ENCODE data around the gene RAD21L1. TPM values are rescaled to one million over a fixed set of nuclear protein-coding genes. Genes with fewer than 3 reads are reported as not detected.
"Not testable (repeated sequence)": the region's sequence is repeated elsewhere in the genome, so short reads cannot be mapped to it uniquely, and the experiment has no call there.

RAD21L1 gene
- polyA plus RNA-seq, 2 of the 4 experiments (the other 2 are of a cell fraction): not detected

DNA sequence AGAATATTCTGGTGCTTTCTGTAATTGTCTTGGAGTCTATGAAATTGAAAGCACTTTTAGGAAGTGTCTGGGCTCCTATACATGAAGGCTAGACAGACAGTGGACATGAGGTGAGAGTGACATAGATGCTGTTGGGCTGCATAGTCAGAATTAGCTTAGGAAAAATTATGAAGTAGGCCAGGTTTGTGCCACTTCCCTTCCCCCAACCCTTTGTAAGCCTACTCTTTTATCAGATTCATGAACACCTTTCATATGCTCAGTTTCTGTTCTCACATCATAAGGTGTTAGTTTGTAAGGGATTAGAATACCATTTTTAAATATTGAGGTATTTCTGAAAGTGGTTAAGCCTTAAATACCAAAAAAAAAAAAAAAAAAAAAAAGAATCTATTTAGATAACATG lies 21.8 kb downstream of the RAD21L1 start:
- POLR2A ChIA-PET: no interaction called here
- no peak for DNase-seq (ENCODE audit: low read depth in 1 of 2, low spot score in 1 of 2)
- no peak overlapping the region for H3K27ac ChIP-seq
- TF ChIP-seq, protein P1, sequence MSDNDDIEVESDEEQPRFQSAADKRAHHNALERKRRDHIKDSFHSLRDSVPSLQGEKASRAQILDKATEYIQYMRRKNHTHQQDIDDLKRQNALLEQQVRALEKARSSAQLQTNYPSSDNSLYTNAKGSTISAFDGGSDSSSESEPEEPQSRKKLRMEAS (IDR thresholded peaks at IDR 0.05): no peak
- no peak for TF ChIP-seq CBX2 (IDR thresholded peaks at IDR 0.05; ENCODE audit: borderline replicate concordance, low read depth)
- no peak for TF ChIP-seq PBX3 (IDR thresholded peaks at IDR 0.05)
- no peak for TF ChIP-seq FOSB (CRISPR knock-in tag; IDR thresholded peaks at IDR 0.05)
- TF ChIP-seq NFE2L2 (conservative IDR thresholded peaks at IDR 0.05; ENCODE audit: low read length): no peak
- TF ChIP-seq, protein P2, sequence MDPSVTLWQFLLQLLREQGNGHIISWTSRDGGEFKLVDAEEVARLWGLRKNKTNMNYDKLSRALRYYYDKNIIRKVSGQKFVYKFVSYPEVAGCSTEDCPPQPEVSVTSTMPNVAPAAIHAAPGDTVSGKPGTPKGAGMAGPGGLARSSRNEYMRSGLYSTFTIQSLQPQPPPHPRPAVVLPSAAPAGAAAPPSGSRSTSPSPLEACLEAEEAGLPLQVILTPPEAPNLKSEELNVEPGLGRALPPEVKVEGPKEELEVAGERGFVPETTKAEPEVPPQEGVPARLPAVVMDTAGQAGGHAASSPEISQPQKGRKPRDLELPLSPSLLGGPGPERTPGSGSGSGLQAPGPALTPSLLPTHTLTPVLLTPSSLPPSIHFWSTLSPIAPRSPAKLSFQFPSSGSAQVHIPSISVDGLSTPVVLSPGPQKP (IDR thresholded peaks at IDR 0.05; ENCODE audit: low read depth, low read length): no peak
- TF ChIP-seq MYC (IDR thresholded peaks at IDR 0.05; ENCODE audit: borderline replicate concordance, low read length): no peak
- no peak for TF ChIP-seq FOSL2 (IDR thresholded peaks at IDR 0.05)
- TF ChIP-seq FOSL2 (CRISPR knock-in tag; IDR thresholded peaks at IDR 0.05): no peak
- TF ChIP-seq ESRRA (IDR thresholded peaks at IDR 0.05; ENCODE audit: borderline replicate concordance, low read length): no peak
- no peak for TF ChIP-seq CHD4 (IDR thresholded peaks at IDR 0.05; ENCODE audit: borderline replicate concordance)
- TF ChIP-seq RAD21 (conservative IDR thresholded peaks at IDR 0.05 in 1 of 2, IDR thresholded peaks at IDR 0.05 in 1 of 2): no peak
- no peak for TF ChIP-seq POLR2AphosphoS2 (conservative IDR thresholded peaks at IDR 0.05; ENCODE audit: low read length)
- no peak for TF ChIP-seq ZC3H11A (IDR thresholded peaks at IDR 0.05)
- TF ChIP-seq HOXB5 (CRISPR knock-in tag; IDR thresholded peaks at IDR 0.05): no peak
- no peak for TF ChIP-seq HES2 (IDR thresholded peaks at IDR 0.05)
- H3K4me3 ChIP-seq: no peak overlapping the region
- H3K4me1 ChIP-seq: peaks cover 1% of the 10 kb centered on the region; the same call in 1 of the 3 replicates
- no peak for ATAC-seq
- no peak for FAIRE-seq
- H3K4me2 ChIP-seq: no peak overlapping the region
- no peaks in the 10 kb centered on the region for H3K9me3 ChIP-seq
- CTCF ChIA-PET: interaction anchor here (0.5 to 1.0 kb wide), 3 partner anchors 36 to 290 kb away, joined by 3 to 4 read pairs (median 4); no protein-coding TSS in a partner anchor

DNA sequence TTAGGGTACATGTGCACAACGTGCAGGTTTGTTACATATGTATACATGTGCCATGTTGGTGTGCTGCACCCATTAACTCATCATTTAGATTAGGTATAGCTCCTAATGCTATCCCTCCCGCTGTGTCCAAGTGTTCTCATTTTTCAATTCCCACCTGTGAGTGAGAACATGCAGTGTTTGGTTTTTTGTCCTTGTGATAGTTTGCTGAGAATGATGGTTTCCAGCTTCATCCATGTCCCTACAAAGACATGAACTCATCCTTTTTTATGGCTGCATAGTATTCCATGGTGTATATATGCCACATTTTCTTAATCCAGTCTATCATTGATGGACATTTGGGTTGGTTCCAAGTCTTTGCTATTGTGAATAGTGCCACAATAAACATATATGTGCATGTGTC lies 24.4 kb downstream of the RAD21L1 start:
- H3K4me2 ChIP-seq; DNase-seq (ENCODE audit: low read depth in 1 of 2, low spot score in 1 of 2); H3K9me3 ChIP-seq; H3K27ac ChIP-seq; H3K4me1 ChIP-seq; ATAC-seq; H3K4me3 ChIP-seq; POLR2A ChIA-PET; FAIRE-seq: not testable (repeated sequence)
- 35% methylated on average over 2 of the region's 2 CpGs for WGBS (ENCODE audit: missing lambda C conversion rate)
- CTCF ChIA-PET: interaction anchor here (1.6 to 2.8 kb wide), 2 partner anchors 23 to 65 kb away, joined by 3 to 12 read pairs; partner anchors contain the start of gene RAD21L1

DNA sequence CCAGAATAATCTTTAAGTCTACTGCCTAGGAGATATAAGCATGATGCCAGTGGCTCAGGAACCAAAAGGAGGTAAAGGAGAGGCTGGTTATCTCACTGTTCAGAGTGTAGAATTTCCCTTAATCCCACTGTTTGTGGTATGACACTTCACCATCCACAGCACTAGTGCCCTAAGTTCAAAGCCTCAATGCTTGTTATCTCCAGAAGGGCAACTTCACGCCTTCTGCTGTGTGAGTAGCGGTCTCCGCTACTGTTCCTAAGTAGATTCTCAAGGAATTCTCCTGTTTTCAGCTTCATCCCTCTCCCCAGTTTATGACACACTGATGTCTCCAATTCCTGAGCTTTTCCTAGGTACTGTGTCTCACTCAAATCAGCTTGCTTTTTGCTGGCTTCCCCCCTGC lies 26.6 kb downstream of the RAD21L1 start:
- no peak for FAIRE-seq
- no peak; a peak in 1 of 6 replicates for ATAC-seq
- CTCF ChIA-PET: interaction anchor here (0.6 kb wide), 1 partner anchor 22 kb away, joined by 3 read pairs; no protein-coding TSS in a partner anchor

More for the DNA sequence above, 26.6 kb downstream of the RAD21L1 start:
- Histone ChIP-seq H3K4me2 (no peak overlapping the region), H3K9me3 (peaks cover 11% of the 10 kb centered on the region), H3K4me3 (no peak overlapping the region), H3K4me1 (no peaks in the 10 kb centered on the region), H3K27ac (no peak overlapping the region)
- 77% methylated on average over 3 of the region's 3 CpGs for WGBS (ENCODE audit: missing lambda C conversion rate)
- DNase-seq (ENCODE audit: low read depth in 1 of 2, low spot score in 1 of 2): no peak
- POLR2A ChIA-PET: no interaction called here
- TF ChIP-seq FOXS1 (CRISPR knock-in tag; IDR thresholded peaks at IDR 0.05) (no peak), CTCF (IDR thresholded peaks at IDR 0.05) (no peak), HEYL (CRISPR knock-in tag; IDR thresholded peaks at IDR 0.05) (no peak)
